CD4-positive, alpha-beta T cell treated with Interleukin-2 at 100 ng/mL for 4 hours (primary cell): Measurements from ENCODE around the gene URB2.

ENCODE experiments used
- DNase-seq: peaks from one replicate; pipeline ENCODE4 v3.0.0-alpha.2; 2020; ENCODE audit warnings: low spot score

URB2 gene

DNA sequence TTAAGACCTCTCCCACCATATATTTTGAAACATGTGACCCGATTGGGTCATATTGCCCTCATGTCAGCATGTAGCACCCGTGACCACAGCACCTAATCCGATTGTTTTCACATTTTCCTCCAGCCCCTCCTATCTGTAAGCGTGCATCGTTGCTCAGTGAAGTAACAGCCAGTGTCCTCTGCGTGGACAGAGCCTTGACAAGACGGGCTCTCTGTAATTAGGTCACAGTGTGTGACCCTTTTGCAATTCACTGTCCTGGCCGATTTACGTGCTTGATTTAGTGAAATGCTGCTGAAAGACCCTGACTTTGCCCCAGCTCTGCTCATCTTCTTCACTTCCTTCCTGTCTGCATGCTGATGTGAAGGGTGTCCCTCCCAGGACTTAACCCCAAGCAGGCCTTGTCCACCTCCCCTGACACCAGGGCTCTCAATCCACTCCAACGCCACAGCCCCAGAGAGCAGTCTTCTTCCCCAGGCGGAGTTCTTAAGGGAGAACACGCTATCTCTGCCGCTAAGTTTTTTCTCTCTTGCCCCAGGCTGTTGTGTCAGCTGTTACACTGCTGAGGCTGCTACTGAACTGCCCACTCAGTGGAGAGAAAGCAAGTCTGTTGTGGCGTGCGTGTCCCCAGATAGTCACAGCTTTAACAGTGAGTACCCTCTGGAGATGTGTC, 19.4 kb downstream of the URB2 start:
- DNase-seq: no peak

DNA sequence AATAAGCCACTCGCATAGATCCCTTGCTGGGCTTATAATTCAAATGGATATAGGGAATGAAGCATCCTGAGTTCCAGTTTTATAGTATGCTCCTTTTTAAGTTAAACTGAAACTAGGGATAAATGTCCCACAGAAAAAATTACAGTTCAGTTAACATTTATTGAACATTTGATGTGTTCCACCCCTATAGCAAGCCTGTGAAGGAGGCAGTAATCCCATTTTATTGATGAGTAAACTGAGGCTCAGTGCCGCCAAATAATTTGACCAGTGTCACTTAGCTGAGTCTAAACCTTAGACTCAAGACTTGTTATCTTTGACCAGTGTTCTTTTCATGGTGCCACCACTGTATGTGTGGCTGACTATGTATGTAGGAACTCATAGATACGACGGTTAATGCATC, 22.4 kb downstream of the URB2 start:
- no peak for DNase-seq

DNA sequence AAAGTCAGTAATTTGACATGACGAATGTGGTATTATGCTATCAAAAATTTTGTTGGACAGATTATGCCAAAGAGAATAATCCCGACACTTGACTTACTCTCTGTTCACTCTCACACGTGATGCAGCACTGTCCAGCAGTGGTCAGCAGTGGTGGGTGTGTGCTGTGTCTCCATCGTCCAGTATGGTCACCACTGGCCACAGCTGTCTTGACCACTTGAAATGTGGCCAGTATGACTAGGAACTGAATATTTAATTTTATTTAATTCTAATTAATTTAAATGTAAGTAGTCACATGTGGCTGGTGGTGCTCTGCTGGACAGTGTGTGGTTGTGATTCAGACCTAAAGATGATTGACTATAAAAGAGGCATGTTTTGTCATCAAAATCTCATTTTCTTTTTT, 24.0 kb downstream of the URB2 start:
- no peak for DNase-seq

DNA sequence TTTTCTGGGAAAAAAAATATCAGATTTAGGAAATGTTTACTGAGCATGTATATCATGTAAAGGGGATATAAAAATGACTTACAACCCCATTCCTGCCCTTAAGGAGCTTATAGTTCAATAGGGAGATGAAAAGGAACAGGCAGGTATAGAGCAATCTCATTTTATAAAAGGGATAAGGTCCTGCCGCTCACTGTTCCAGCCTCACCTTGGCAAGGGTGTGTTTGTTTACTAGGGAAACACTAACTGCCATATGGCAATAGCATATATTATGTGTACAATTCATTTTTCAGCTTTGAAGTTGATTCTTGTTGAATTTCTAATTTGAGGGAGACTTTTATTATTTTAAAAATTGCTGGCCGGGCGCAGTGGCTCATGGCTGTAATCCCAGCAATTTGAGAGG, 25.5 kb downstream of the URB2 start:
- no peak for DNase-seq

DNA sequence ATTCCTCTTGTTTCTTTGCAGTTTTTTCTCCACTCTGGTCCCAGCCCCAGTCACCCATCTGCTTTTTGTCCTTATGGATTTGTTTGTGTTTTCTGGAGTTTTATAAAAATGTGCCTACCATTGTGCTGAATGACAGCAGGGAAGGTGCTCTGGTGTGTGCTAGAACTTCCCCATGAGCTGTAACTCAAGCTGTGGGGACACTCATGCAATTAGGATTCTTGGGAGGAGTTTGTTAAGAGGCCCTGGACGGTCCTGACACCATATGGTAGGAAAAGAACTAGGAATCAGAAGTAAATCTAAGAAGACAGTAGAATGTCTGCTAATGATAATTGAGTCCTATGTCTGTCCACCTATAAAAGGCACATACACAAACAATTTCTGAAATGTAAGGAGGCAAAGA, 27.4 kb downstream of the URB2 start:
- DNase-seq: no peak

DNA sequence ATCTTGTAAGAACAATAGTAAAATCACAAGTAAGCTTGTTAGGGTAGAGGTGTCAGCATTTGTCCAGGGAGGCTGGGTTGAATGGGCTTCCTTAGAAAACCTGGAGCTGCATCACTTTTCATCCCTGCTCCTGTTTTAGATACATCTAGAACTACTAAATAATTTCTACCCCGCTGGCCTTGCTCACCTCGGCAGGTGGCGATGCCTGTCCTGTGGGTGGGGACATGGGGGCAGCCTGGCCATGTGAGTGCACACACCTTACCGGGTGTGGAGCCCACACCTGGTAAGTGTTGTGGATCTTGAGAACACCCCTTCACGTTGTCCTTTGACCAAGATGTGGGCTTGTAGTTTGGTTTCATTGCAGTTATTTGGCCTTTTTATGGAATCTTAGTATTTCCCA, 29.7 kb downstream of the URB2 start:
- DNase-seq: no peak

DNA sequence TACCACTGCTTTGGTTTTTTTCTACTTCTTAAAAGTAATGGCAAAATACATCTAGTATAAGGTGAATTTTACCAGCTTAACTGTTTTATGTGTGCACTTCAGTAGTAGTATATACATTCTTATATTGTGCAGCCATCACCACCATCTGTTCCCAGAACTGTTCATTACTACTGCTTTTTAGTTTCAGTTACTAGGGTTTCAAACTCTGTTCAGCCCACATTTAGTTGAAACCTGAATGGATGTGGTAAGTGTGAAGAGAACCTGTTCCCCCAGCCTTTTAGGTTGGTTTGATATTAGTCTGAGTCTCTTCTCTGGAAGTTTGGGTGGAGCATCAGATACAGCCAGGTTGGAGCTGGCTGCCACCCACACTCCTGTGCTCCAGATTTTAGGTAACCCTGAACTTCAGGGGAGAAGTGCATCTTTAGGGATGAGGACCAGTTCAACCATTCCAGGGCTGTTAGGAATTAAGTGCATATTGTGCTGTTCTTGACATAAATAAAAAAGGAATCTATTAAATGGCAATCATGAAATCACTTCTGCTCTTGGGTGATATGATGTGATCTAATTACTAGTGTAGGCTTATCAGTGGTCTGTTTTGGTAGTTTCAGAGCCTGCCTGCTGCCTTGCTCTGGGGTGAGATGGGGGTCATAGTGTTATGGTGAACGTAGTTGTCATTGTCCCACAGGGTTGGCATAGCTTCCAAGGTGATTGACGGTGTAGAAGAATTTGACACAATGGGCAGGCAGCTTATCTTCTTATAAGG, 32.1 kb downstream of the URB2 start:
- no peak for DNase-seq

DNA sequence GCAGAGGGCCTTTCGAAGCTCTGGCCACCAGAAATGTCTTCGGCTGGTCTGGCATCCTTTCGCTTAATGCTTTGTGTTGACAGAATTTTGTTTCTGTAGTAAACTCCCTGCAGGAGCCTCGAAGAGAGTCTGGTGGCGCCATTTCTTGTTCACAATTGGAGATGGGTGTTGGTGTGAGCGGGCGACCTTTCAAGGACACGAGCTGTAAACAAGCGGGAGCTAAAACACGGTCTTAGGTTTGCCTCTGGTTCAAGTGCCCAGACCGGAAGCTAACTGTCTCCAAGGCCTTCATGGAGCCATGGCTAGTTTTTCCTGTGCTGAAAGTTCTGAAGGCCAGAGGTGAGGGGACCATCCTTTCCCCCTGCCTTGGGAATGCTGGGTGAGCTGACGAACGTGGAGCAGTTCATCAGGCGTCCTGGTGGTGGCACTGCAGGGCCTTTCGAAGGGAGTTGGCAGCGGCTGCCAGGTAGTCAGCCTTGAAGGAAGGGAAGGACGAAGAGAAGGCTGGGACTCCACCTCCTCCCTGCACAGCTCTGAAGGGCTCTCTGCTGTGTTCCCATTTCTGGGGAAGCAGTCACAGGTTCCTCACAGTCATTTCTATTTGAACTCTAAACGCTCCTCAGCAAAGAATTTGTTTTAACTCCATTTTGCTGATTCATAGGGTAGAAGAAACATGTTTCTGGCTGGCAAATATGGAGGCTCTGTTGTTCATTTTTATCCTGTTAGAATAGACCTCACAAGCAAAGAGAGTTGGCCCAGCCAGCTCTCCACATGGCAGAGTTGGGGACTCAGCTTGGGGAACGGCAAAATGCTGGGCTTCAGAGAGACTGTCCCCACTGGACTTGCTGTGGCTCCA, 35.2 kb downstream of the URB2 start:
- DNase-seq: peak; percentile 66

DNA sequence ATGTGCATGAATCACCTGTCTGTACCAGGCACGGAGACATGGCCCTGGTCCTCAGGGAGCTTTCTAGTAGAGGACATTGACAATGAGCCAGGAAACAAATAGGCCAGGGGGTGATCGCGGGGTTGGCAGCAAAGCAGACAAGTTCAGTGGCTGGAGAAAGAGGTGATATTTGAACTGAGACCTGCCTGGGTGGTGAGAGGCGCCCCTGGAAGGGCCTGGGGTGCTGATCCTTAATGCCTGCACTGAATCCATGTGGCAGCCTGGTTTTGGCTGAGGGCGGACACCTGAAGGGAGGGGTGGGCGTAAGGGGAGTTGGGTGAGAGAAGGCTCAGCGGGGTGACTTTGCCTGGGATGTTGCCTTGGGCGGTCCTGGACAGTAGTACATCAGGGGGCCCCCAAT, 35.9 kb downstream of the URB2 start:
- no peak for DNase-seq

DNA sequence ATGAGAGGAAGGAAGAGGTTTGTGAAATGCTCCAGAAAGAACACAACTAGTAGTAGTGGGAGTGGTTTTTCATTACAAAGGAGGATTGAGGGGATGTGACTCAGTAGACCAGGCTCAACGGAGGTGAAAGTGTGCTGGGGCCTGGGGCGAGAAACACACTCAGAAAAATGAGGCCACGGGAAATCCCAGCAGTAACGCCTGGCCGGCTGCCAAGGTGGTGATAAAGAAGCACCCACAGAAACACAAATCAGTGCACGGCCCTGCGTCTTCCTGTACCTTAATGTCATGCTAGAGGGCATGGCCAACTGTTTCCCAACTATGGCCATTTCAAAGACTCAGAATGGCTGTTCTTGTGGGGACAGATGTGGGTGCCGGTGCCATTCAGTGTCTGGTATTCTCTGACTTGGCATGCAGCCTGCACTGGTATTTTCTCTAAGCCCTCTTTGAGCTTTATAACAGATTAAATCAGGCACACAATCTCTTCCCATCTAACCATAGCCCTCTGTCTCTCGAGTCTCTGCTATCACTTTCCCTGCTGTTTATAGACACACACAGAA, 38.2 kb downstream of the URB2 start:
- DNase-seq: peak; percentile 81

DNA sequence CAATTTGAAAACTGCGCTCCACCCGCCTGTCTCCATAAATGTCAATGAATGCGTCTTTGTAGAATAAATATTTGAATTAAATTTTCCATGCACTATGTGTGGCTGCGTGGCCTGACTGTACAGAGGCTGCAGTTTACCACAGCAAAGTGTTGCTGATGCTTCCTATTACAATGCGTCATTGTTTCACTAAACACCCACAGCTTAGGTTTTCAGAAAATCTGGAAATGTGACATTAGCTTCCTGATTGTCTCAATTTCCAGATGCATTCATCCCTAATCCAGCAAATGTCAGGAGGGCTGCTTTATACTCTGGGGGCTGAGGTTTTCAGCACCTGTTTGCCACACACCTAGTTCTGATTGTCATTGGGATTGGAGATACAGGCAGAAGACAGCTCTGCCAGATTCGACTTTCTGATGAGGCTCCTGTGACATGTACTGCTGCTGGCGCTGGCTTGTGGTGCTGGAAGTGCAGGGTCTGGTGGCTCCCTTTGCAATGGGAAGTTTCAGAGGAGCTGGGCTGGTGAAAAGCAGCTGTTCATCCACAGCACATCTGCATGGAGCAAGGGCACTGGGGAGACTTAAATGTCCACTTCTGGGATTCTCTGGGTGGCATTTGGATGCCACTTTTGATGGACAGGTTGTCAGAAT, 40.0 kb downstream of the URB2 start:
- no peak for DNase-seq

DNA sequence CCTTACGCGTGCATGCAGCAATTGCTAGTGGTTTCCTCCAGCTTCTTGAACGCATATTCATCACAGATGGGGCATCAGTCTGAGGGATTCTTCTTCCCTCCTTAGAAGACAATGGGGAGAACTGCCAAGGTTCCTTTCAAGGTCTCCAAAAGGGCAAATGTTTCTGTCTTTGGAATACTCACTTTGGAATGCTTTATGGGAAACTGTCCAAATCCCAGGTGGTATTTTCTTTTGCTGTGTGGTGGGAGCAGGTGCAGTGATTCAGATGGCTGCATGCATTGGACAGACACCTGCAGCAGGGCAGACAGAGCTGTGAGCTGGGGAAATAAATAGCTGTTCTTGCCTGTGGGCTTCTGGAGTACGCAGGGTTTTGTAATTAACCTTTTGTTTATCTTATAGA, 40.5 kb downstream of the URB2 start:
- DNase-seq: no peak

DNA sequence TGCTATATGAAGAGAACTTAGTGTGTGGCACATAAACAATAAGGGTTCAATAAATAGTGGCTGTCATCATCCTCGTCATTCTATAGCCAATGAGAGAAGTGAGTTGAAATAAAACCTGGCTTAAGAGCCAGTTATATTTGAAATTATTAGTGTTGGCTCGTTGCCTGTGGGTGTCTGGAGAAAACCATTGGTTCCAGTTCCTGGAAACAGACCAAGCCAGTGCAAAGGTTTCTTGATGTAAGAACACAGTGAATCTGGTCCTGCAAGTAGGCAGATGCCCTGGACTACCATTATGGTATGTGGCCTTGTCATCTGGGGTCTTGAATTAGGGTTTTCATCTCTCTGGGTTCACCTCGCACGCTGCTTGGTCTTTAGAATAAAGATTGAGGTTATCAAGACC, 43.3 kb downstream of the URB2 start:
- DNase-seq: no peak

DNA sequence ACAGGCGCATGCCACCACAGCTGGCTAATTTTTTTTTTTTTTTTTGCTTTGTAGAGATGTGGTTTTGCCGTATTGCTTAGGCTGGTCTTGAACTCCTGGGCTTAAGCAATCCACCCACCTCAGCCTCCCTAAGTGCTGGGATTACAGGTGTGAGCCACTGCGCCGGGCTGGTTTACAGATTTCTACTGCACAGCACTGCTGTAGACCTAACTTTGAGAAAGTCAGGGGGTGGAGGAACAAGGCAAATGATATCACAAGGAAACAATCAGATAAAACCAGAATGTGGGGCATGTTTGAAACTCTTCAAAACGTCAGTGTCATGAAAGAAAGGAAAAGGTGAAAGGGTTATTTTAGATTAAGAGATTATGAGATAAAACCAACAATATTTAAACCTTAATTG, 45.3 kb downstream of the URB2 start:
- no peak for DNase-seq

DNA sequence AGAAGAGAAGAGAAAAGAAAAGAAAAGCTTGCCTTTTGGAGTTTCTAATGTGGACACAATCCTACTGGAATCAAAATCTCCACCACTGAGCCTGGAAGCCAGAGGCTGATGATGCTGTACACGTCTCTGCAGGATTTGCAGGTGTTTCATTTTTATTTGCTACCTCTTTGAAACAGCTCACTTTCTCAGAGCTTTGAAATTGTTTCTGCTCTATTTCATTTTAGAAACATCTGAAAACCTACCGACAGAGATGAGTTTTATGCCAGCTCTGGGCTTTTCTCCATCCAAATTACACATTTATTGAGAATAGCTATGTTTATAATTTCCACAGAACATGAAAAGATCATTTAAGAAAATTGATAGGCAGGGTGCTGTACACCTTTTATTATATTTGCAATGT, 46.2 kb downstream of the URB2 start:
- DNase-seq: no peak

DNA sequence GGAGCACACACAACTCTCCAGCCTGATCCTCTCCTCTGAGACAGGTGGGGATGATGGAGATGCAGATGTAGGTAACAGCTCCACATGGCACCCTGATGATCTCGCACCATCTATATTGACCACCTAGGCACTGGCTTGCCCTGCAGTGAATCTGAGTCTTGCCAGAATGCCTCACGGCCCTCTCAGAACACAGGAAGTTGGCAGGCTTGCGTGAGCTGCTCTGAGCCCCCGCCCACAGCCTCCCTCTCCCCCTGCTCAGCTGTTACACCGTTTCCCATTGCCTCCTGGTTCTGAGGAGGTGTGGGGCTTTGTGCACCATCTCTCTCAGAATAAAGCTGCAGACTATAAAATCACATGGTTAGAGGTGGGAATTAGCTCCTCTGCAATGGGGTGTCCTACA, 48.0 kb downstream of the URB2 start:
- DNase-seq: no peak

DNA sequence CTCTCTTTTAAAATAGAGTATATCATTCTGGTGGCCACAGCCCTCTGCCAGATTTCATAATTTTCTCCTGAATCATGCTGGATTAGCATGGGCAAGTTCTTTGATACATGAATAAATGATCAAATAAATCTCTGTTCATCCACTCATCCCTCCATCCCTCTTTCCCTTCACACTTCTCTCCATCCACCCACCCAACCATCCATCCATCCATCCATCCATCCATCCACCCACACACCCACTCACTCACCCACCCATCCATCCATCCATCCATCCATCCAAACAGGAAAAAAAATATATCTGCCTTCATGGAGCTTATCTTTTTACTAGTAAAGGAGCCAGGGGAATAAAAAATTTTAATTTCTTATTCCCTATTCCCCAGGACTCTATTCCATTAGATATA, 49.3 kb downstream of the URB2 start:
- no peak for DNase-seq

DNA sequence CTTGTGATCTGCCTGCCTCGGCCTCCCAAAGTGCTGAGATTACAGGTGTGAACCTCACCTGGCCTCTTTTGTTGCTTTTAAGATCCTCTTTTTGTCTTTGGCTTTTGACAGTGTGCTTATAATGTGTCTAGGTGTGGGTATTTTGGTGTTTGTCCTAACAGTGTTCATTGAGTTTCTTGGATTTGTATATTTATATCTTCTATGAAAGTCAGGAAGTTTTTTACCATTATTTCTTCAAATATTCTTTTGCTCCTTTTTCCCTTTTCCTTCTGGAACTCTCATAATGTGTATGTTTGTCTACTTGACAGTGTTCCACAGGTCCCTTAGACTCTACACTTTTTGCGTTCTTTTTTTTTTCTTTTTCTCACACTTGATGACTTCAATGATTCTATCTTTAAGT, 59.1 kb downstream of the URB2 start:
- DNase-seq: no peak

DNA sequence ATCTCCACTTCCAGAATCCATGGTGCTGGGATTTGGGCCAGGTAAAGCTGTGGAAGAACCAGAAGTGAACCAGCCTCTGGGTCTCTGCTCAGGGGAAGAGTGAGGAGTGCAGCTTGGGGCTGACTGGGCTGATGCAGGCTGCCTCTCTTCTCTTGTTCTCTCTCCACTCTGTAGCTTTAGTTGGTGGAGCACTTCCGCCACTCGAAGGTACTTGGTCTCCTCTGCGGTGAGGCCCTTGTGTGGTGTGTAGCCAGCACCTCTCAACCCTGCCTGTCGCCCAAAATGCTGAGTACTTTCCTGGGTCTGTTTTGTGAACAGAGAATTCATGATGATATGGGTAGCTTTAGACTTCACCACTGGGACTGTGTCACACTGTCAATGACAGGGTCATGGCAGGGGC, 63.2 kb downstream of the URB2 start:
- no peak for DNase-seq

DNA sequence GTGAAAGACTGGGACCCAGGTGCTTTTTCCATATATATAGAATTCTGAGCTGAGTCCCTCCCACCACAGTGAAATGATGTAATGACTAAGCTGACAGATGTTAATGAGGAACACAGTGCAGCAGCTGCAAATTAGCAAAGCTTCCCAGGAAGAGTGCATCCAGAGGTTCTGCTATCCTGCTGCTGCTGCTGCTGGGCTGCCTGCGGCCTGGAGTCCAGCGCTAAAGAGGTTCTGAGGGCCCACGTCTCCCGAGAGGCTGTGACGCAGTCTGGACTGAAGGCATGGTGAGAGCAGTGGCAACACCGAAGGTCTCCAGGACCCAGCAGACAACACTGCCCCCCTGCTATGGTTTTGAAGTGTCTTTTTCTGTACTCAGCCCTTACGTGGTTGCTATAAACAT, 63.9 kb downstream of the URB2 start:
- no peak for DNase-seq

DNA sequence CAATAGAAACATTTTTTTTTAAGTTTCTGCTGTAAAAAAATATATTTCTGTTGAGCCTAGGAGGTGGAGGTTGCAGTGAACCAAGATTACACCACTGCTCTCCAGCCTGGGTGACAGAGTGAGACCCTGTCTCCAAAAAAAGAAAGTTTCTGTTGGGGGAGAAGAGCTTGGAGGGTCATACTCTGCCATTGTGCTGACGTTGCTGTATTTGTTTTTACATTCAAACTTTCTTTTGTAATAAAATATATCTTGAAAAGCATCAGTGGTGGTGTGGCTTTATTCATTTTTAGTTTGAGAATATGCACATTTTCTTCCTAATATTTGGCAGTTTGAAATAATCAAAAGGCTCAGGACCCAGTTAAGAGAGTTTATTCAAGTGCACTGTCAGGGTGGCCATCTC, 64.6 kb downstream of the URB2 start:
- no peak for DNase-seq

DNA sequence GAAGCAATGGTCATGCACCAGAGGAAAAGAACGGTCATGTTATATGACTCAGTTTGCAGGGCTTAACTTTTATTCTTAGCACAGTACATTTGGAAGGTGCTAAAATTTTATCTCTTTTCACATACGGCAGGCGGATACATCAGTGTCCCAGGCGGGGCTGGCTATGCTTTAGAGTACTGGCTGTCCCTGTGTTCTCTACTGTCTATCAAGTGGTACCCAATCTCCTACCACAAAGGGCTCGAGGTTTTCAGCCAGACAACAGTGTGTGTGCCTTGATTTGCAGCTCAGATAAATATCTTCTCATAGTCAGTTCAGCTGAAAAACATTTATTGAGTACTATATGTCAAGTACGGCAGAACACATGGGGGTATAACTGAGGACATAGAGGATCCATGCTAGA, 65.3 kb downstream of the URB2 start:
- DNase-seq: no peak
